GM12873 (cell line): ENCODE measurements around the gene NLRP2B.

Experiments
- TF ChIP-seq, protein P1 (sequence below): IDR thresholded peaks from 2 replicates; pipeline ENCODE4 v1.5.1; 2012; ENCODE audit warnings: low read depth, mild to moderate bottlenecking, moderate library complexity, low read length, control low read depth; ENCODE audit not compliant: insufficient read depth; ENCODE audit errors: missing control alignments

The NLRP2B gene

DNA sequence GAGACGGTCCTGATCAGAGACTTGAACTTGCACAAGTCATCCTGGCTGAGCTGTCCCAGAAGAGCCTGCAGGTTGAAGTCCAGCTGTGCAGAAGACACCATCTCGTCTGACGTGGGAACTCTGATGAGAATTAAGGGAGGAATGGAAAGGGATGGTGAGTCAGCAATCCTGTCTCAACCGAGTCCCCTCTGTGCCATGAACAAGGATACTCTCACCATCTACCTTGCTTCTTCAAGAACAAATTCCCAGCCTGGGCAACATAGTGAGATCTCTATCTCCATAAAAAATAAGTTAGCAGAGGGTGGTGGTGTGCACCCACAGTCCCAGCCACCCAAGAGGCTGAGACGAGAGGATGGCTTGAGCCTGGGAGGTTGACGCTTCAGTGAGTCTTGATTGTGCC is at the start of gene NLRP2B:
Gene NLRP2B, minus strand, starts transcription at position 101 of the 400 bp plus-strand sequence.
- TF ChIP-seq, protein P1, sequence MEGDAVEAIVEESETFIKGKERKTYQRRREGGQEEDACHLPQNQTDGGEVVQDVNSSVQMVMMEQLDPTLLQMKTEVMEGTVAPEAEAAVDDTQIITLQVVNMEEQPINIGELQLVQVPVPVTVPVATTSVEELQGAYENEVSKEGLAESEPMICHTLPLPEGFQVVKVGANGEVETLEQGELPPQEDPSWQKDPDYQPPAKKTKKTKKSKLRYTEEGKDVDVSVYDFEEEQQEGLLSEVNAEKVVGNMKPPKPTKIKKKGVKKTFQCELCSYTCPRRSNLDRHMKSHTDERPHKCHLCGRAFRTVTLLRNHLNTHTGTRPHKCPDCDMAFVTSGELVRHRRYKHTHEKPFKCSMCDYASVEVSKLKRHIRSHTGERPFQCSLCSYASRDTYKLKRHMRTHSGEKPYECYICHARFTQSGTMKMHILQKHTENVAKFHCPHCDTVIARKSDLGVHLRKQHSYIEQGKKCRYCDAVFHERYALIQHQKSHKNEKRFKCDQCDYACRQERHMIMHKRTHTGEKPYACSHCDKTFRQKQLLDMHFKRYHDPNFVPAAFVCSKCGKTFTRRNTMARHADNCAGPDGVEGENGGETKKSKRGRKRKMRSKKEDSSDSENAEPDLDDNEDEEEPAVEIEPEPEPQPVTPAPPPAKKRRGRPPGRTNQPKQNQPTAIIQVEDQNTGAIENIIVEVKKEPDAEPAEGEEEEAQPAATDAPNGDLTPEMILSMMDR: no peak

DNA sequence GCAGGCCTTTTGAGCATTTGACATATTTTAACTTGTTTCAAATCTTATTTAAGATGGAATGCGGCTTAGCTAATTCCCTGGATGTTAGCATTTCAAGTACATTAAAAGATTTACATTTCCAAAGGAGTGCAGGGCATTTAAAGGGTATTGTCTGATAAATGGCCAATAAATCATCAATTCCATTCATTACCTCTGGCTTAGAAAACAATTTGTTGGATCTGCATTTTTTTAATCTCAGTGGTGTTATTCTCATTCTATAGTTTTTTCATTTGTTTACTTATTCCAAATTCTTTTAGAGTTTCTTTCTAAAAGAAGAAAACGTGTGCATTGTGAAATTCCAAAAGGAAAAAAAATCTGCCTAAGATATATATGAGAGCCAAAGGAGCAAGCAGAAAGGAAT is 1.3 kb upstream of the NLRP2B start:
- TF ChIP-seq, protein P1: no peak

DNA sequence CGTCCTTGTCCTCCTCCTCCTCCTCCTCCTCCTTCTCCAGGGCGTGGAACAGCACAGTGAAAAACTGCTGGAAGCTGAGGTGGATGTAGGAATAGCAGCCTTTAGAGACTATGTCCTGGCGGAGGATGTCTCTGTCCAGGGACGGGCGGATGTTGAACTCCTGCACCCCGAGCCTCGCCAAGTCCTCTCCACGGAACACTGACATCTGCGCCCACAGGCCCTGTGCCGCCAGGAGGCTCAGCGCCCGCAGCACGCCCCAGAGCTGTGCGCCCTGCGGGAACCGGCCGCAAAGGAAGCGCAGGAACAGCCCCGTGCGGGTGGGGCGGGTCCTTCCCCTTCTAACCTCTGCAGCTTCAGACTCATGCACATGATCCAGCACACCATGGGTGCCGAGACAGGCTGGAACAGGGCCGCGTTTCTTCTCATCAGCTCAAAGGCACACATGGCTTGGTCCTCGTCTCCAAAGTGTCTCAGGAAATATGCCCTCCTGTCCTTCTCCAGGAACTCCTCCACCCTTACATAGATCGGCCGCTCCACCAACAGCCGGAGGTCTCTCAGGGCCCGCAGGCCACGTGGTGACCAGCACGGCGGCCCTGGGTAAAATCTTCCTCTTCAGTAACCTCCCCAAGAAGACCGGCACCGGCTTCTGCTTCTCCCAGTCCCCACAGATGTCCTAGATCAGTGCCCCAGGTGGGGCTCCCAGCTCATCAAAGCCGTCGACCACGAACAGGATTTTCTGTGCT is 1.2 kb downstream of the NLRP2B start:
- TF ChIP-seq, protein P1: no peak

DNA sequence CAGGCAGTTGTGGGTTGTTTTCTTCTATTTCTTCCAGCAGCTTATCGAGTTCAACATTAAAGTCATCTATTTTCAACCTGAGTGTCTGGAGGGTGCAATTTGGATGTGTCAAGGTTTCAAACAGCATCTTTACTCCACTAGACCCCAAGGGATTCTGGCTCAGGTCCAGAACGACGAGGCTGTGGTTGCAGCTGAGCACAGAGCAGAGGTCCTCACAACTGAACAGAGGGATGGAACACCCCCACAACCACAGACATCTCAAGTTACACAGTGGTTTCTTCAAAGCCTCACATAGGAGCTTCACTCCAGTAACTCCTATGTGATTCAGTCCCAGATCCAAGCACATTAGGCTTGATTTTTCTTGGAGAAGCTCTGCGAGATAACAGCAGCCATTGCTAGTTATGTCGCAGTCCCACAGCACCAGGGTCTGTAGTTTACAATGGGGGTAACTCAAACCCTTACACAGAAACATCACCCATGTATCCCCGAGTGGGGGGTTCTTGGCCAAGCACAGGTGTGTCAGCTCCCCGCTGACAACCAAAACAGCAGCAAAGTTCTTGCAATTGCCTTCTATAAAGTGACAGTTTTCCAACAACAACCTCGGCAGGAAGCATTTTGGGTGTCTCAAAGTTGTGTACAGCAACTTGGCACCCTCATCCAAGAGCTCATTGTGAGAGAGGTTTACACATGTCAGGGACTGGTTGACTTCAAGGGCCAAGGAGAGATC is 2.8 kb downstream of the NLRP2B start:
- TF ChIP-seq, protein P1: no peak

DNA sequence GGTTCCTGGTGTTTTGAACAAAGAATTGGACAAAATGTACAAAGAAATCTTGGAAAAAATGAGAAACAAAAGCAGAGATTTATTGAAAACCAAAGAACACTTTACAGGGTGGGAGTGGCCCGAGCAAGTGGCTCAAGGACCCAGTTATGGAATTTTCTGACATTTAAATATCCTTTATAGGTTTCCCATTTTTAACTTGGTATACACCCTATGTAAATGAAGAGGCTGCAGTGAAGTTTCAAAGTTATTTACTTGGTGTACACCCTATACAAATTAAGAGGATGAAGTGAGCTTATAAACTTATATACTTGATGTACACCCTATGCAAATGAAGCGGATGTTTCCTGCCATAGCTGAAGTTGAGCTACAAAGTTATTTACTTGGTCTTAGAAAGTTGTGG is 4.7 kb downstream of the NLRP2B start:
- TF ChIP-seq, protein P1: no peak

DNA sequence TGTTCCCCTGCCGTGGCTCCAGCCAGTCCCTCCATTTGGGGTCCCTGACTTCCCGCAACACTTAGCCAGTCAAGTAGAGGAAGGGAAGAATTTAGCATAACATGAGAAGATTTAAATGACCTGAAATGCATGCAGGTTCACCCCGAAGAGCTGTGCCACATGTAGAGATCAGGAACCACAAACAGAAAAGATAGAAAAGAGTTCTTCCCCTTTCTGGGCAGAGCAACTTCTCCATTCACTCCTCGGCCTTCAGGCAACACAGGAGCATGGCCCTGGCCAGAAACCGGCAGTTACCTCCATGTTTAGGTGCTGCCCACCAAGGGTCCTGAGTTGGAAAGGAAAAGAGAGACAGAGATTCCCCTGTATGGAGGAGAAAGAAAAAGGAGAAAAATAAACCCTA is 5.2 kb downstream of the NLRP2B start:
- TF ChIP-seq, protein P1: no peak

DNA sequence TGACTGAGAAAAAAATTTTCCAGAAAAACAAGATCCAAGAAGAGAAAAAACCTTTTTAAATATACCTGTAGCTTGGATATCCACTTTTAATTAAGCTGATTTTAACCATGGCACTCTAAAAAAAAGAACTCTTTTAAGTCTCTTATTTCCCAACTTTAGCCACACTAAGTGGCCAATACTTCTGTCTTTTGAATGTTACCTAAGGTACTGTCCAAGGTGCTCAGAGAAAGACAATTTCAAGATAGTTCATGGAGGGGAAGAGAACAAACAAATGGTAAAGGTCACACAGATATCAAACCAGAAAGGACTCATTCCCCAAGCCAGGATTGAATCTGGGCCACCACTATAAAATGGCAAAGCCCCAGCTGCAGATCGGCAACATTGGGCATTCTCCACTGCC is 10.1 kb downstream of the NLRP2B start:
- TF ChIP-seq, protein P1: no peak
